IPS-20b (cell line): ENCODE results near the gene TFF3.

Experiments
- H3K27ac ChIP-seq: one replicate; pipeline ENCODE4 v1.5.1; 2013; ENCODE audit warnings: low read length
- H3K27me3 ChIP-seq: 2 replicates; pipeline ENCODE4 v1.6.1; 2013; ENCODE audit warnings: mild to moderate bottlenecking, low read length, inconsistent platforms; ENCODE audit not compliant: insufficient read depth
- H3K36me3 ChIP-seq: 2 replicates; pipeline ENCODE4 v1.6.1; 2013; ENCODE audit warnings: low read depth, mild to moderate bottlenecking, inconsistent platforms, low read length, moderate library complexity; ENCODE audit not compliant: insufficient read depth
- H3K4me1 ChIP-seq: 2 replicates; pipeline ENCODE4 v1.6.1; 2013; ENCODE audit warnings: mild to moderate bottlenecking, control low read depth, inconsistent platforms, low read length, moderate library complexity; ENCODE audit not compliant: insufficient read depth
- H3K4me3 ChIP-seq: 2 replicates; pipeline ENCODE4 v1.5.1; 2013; ENCODE audit warnings: mild to moderate bottlenecking, low read length, inconsistent platforms
- H3K9ac ChIP-seq: 2 replicates; pipeline ENCODE4 v1.6.1; 2013; ENCODE audit warnings: low read depth, mild to moderate bottlenecking, inconsistent platforms, low read length, moderate library complexity
- H3K9me3 ChIP-seq: 2 replicates; pipeline ENCODE4 v1.6.1; 2013; ENCODE audit warnings: mild to moderate bottlenecking, low read depth, low read length, inconsistent platforms; ENCODE audit not compliant: insufficient read depth

Gene TFF3, protein sequence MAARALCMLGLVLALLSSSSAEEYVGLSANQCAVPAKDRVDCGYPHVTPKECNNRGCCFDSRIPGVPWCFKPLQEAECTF

DNA sequence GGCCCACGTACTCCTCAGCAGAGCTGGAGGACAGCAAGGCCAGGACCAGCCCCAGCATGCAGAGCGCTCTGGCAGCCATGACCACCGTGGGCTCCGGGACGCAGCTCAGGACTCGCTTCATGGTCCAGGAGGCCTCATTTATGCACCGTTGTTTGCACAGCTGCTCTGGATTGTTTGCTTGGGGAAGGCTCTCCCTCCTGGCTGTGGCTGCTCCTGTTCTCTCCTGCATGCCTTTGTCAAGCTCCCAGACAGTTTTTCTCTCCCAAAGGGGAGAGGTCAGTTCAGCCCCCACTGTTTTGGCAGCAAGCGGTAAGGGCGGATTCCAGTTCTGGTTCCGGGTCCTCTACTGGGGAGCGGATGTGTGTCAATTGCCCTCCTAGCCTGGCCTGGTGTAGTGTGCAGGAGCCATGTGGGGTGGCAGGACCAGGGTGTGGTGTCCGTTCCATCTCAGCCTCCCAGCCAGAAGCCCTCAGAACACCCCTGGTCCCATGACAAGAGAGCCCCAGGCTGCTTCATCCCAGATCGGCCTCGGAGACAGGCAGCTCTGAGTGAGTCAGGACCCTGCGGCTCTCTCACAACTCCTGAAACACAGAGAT is at the start of gene TFF3:
Gene TFF3 (minus strand): TSS at position 114 of the 596 bp plus-strand sequence. CDS start 35 bp downstream, at position 79.
- Histone ChIP-seq H3K9me3 (no peaks in the 10 kb centered on the region), H3K27ac (no peak within 1 kb of the TSS), H3K4me3 (no peak within 1 kb of the TSS), H3K4me1 (peaks cover 6% of the 10 kb centered on the region), H3K27me3 (peaks cover 7% of the 10 kb centered on the region), H3K36me3 (no peaks in the 10 kb centered on the region), H3K9ac (no peak within 1 kb of the TSS)

DNA sequence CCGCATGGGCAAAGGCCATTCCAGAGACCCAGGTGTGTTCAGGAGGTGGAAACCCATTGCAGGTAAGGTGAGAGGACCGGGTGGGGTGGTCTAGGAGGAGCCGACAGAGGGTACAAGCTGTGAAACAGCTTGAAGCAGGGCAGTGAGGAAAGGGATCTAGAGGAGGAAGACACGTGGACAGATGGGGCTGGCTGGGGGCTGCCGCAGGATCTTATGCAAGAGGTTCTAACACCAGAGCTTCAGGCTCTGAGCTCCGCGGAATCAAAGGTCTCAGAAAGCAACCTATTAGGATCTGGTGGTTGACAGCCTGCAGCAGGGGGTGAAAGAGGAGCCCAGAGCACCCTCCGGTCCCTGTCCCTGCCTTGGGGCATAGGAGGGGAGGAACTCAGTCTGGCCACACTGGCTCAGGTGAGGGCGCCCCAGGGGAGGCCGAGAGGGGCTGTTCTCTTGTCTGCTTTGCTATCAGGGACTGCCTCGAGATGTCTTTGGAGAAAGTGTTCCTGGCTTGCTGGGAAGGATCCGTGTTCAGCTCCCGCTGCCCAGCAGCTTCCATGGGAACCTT is 49.2 kb upstream of the TFF3 start:
- no peak overlapping the region for H3K27ac ChIP-seq
- no peaks in the 10 kb centered on the region for H3K36me3 ChIP-seq
- no peaks in the 10 kb centered on the region for H3K4me1 ChIP-seq
- peaks cover 7% of the 10 kb centered on the region for H3K9me3 ChIP-seq
- H3K9ac ChIP-seq: no peak overlapping the region
- H3K27me3 ChIP-seq: no peaks in the 10 kb centered on the region
- no peak overlapping the region for H3K4me3 ChIP-seq

DNA sequence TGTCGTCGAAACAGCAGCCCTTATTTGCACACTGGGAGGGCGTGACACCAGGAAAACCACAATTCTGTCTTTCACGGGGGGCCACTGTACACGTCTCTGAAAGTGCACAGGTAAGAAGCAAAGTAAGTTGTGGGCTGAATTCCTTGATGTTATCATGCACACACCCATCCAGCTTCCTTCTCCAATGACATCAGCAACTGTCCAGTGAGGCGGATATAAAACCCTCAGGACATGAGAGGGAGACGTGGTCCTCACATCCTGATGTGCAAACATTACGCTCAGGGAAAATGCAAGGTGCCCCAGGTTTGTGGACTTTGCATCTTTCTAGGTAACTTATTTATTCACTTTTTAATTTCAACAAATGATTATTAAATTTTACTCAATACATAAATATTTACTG is 48.1 kb upstream of the TFF3 start:
- Histone ChIP-seq H3K27ac (no peak overlapping the region), H3K27me3 (no peaks in the 10 kb centered on the region), H3K9me3 (peaks cover 7% of the 10 kb centered on the region), H3K4me1 (no peaks in the 10 kb centered on the region), H3K9ac (no peak overlapping the region), H3K36me3 (no peaks in the 10 kb centered on the region), H3K4me3 (no peak overlapping the region)

DNA sequence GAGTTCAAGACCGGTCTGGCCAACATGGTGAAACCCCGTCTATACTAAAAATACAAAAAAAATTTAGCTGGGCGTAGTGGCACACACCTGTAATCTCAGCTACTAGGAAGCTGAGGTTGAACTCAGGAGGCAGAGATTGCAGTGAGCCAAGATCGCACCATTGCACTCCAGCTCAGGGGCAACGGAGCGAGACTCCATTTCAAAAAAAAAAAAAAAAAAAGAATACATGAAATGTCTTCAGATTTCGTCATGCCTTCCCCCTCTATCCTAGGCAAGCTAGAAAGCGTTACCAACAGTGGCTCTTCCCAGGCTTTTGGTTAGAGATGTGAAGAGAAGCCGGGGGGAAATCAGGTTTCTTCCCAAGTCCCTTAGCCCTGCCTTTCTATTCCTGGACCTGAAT is 47.5 kb upstream of the TFF3 start:
- Histone ChIP-seq H3K27ac (no peak overlapping the region), H3K36me3 (no peaks in the 10 kb centered on the region), H3K27me3 (no peaks in the 10 kb centered on the region), H3K9me3 (peaks cover 7% of the 10 kb centered on the region), H3K4me3 (no peak overlapping the region), H3K9ac (no peak overlapping the region), H3K4me1 (no peaks in the 10 kb centered on the region)

DNA sequence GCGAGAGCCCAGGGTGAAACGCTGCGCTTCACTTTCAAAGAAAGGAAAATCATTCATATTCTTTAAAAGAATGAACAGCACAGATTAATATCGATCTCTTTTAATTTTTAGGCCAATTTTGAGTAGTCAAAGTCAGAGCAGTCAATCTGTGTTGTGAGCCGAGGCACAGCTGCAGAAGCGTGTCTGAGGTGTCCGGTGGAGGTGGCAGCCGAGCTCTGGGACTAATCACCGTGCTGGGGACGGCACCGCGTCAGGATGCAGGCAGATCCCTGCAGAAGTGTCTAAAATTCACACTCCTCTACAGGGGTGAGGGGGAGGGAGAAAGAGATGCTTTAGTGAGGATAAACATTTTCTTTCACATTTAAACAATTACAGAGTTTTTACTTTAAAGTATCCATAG is 47.0 kb upstream of the TFF3 start:
- Histone ChIP-seq H3K9me3 (peaks cover 7% of the 10 kb centered on the region), H3K27ac (no peak overlapping the region), H3K4me1 (no peaks in the 10 kb centered on the region), H3K27me3 (no peaks in the 10 kb centered on the region), H3K9ac (no peak overlapping the region), H3K36me3 (no peaks in the 10 kb centered on the region), H3K4me3 (no peak overlapping the region)

DNA sequence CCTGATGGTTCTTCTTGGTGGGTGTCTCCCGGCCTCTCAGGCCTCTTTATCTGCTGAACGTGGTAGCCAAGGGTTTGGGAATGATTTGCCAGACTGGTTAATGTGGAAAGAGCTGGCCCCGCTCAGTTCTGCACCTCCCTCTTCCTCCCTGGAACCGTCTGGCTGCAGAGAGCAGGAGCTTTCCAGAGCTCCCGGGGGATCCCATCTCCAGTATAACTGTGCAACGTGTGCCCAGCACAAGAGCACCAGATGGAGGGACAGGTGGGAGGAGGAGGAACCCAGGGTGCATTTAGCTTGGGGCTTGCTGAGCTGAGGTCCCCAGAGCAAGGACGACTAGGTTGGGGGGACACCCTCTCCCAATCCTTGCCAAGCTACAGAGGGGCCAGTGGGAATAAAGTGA is 46.1 kb upstream of the TFF3 start:
- H3K27me3 ChIP-seq: no peaks in the 10 kb centered on the region
- H3K9me3 ChIP-seq: peaks cover 7% of the 10 kb centered on the region
- no peak overlapping the region for H3K9ac ChIP-seq
- H3K4me3 ChIP-seq: no peak overlapping the region
- H3K27ac ChIP-seq: no peak overlapping the region
- no peaks in the 10 kb centered on the region for H3K4me1 ChIP-seq
- no peaks in the 10 kb centered on the region for H3K36me3 ChIP-seq

DNA sequence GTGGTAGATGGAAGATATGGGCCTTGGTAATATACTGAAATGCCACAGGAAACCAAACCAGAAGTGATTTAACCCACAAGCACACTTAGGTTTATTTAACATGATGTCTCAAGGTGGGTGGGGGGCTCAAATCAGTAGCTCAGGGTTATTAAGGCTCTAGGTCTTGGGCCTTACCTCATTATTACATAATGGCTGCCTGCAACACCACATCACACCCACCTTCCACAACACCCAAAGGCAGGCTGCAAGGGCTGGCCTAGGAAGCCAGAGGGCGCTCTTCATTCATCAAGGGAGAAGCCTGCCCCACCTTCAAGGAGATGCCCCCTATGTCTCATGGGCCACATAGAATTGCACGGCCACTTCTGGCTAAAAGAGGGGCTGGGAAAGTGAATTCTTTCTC is 45.1 kb upstream of the TFF3 start:
- Histone ChIP-seq H3K36me3 (no peaks in the 10 kb centered on the region), H3K9ac (no peak overlapping the region), H3K27me3 (no peaks in the 10 kb centered on the region), H3K4me1 (no peaks in the 10 kb centered on the region), H3K27ac (no peak overlapping the region), H3K9me3 (peaks cover 7% of the 10 kb centered on the region), H3K4me3 (no peak overlapping the region)

DNA sequence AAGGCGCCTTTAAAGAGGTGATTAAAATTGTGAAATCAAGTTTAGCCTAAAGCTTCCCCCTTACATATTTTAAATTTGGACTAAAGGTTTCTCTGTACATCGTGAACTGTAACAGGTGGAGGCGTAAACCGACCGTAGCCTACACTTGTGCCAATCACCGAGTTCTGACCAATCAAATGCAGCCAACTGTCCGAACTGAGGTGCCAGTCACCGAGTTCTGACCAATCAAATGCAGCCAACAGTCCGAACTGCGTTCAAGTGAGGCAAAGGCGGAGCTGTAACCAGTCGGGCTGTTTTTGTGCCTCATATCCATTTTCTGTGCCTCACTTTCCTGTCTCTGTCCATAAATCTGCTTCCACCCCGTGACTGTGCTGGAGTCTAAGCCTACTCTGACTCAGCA is 43.7 kb upstream of the TFF3 start:
- Histone ChIP-seq H3K9me3 (peaks cover 7% of the 10 kb centered on the region), H3K4me1 (no peaks in the 10 kb centered on the region), H3K9ac (no peak overlapping the region), H3K4me3 (no peak overlapping the region), H3K27me3 (no peaks in the 10 kb centered on the region), H3K27ac (no peak overlapping the region), H3K36me3 (no peaks in the 10 kb centered on the region)

DNA sequence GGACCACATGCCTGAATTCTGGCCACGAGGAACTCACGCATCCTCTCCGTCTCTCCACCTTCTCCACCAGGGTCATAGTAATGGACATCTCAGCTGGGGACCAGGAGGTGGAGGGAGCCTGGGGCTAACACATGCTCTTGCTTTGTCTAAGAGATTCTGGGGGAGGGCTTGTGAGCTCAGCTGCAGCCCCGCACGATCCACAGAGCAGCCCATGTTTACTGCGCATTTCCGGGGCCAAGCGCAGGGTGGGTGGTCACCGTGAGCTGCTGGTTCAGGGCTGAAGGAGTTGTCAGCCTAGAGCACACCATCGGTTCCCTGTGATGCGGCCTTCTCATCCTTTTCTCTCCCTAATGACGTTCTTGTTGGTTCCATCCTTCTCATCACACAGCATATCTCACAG is 43.1 kb upstream of the TFF3 start:
- Histone ChIP-seq H3K27me3 (no peaks in the 10 kb centered on the region), H3K9me3 (peaks cover 7% of the 10 kb centered on the region), H3K27ac (no peak overlapping the region), H3K9ac (no peak overlapping the region), H3K4me3 (no peak overlapping the region), H3K36me3 (no peaks in the 10 kb centered on the region), H3K4me1 (no peaks in the 10 kb centered on the region)

DNA sequence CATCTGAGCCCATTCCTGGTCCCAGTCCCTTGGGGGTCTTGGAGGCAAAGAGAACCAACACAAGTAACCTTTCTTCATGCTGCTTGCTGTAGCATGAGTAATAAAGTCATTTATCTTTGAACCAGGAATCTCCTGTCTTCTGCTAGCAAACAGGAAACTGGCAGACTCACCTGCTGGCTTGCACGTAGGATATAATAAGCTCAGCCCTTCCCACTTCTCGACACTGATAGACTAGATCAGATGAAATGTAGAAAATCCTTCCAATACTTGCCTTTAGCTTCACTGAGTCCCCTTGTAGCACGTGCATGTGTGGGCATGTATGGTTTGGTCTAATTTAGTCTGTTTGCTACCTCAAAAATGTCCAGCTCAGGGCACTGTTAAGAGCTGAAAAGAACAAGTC is 42.1 kb upstream of the TFF3 start:
- Histone ChIP-seq H3K27ac (no peak overlapping the region), H3K9ac (no peak overlapping the region), H3K27me3 (no peaks in the 10 kb centered on the region), H3K4me1 (no peaks in the 10 kb centered on the region), H3K4me3 (no peak overlapping the region), H3K36me3 (no peaks in the 10 kb centered on the region), H3K9me3 (peaks cover 7% of the 10 kb centered on the region)

DNA sequence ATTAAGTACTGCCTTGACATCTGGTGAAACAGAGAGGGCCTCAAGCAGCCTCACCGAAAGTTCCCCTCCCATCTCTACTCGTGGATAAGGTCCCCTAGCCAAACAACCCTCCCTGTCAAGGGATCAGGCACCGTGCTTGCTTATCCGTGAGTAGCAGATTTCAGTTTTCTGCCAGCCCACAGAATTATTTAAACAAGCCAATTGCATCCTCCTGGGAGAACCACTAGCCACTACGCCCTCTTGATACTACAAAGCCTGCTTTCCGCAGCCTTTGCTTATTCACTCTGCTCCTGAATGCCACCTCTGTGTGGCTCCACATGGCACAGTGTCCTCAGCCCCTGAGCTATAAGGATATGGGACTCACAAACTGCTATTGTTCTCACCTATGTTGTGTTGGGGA is 41.4 kb upstream of the TFF3 start:
- no peak overlapping the region for H3K4me3 ChIP-seq
- no peak overlapping the region for H3K27ac ChIP-seq
- H3K27me3 ChIP-seq: no peaks in the 10 kb centered on the region
- no peak overlapping the region for H3K9ac ChIP-seq
- no peaks in the 10 kb centered on the region for H3K4me1 ChIP-seq
- H3K36me3 ChIP-seq: no peaks in the 10 kb centered on the region
- H3K9me3 ChIP-seq: peaks cover 7% of the 10 kb centered on the region

DNA sequence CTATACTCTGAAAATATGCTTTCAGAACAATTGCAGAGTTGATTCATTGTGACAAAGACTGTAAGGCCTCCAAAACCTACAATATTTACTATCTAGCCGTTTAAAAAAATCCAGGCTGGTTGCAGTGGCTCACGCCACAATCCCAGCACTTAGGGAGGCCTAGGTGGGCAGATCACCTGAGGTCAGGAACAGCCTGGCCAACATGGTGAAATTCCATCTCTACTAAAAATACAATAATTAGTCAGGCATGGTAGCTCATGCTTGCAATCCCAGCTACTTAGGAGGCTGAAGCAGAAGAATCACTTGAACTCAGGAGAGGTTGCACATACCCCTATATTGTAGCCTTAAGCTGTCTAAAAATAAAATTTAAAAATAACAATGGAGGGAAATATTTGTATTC is 40.8 kb upstream of the TFF3 start:
- Histone ChIP-seq H3K36me3 (no peaks in the 10 kb centered on the region), H3K4me1 (no peaks in the 10 kb centered on the region), H3K4me3 (no peak overlapping the region), H3K9me3 (peaks cover 7% of the 10 kb centered on the region), H3K27ac (no peak overlapping the region), H3K9ac (no peak overlapping the region), H3K27me3 (no peaks in the 10 kb centered on the region)
